Right lobe of liver (tissue), 6 donors: ENCODE measurements around the gene NDUFB11. TPM values are rescaled to one million over a fixed set of nuclear protein-coding genes. Genes with fewer than 3 reads are reported as not detected.

Source experiments
- ATAC-seq, 4 donors: fragments of 200-7000 bp; cut with Tn5 transposase; one replicate each; pipeline ENCODE4 v1.9.1; 2020; ENCODE audit warnings: mild to moderate bottlenecking in 4 of 4, moderate library complexity in 4 of 4
- DNase-seq, 3 donors: peaks; one replicate each; pipeline ENCODE4 v3.0.0-alpha.2; 2020
- H3K27ac ChIP-seq, 3 donors: fragments of 200-600 bp; one replicate each; pipeline ENCODE4 v1.8.0; 2022
- H3K27me3 ChIP-seq, 2 donors: fragments of 200-600 bp; one replicate each; pipeline ENCODE4 v1.8.0; 2022
- H3K36me3 ChIP-seq, 4 donors: fragments of 200-600 bp; sonication (generic) in 1 of 4; one replicate each; pipeline versions ENCODE4 v1.5.1 to v1.8.0; 2017 to 2022; ENCODE audit warnings: control low read depth in 1 of 4
- H3K4me1 ChIP-seq, 4 donors: fragments of 200-600 bp; sonication (generic) in 1 of 4; one replicate each; pipeline versions ENCODE4 v1.5.1 to v1.8.0; 2017 to 2022; ENCODE audit warnings: control low read depth in 1 of 4
- H3K4me3 ChIP-seq, 3 donors: fragments of 200-600 bp; one replicate each; pipeline ENCODE4 v1.8.0; 2022
- H3K9me3 ChIP-seq, 4 donors: fragments of 200-600 bp; sonication (generic) in 1 of 4; one replicate each; pipeline versions ENCODE4 v1.5.1 to v1.8.0; 2017 to 2022; ENCODE audit warnings: control low read depth in 1 of 4
- POLR2A ChIP-seq: fragments of 450-650 bp; IDR thresholded peaks from one replicate; pipeline ENCODE4 v1.6.1; 2017; ENCODE audit warnings: antibody characterized with exemption, mild to moderate bottlenecking
- WGBS: methylation state at CpG from one replicate; pipeline ENCODE4 v1.1.6; 2018; ENCODE audit warnings: low coverage, low lambda C conversion rate; ENCODE audit not compliant: insufficient coverage; ENCODE audit errors: missing lambda C conversion rate; 5-methylcytosine and 5-hydroxymethylcytosine counted together
- intact Hi-C, 2 donors: fragments of 100-400 bp; cut with DNase I; formaldehyde crosslinking; loops; one replicate each; pipeline versions ENCODE4 v1.11.2 to v1.14.1; 2022
- total RNA-seq, 6 experiments: library from RNA; depleted of rRNA in 2 of 6; stranded (reverse); fragments of >200 nt in 2 of 6; fragmentation: NEBNext Ultra II Directional in 3 of 6; extraction: Animal tissue kit (Norgen Biotek cat#: 25700) in 3 of 6; gene quantifications; one replicate each; pipeline versions ENCODE4 v1.1.0 to v1.2.4, GENCODE V29; 2016 to 2023
- TF ChIP-seq, protein P1 (sequence below), 4 donors: fragments of 200-600 bp in 3 of 4; fragments of 450-650 bp in 1 of 4; IDR thresholded peaks; one replicate each; pipeline versions ENCODE4 v1.5.1 to v1.8.0; 2016 to 2022; ENCODE audit warnings: antibody characterized with exemption in 4 of 4, mild to moderate bottlenecking in 2 of 4
- donor health status: DM: no; HTN: yes; CAD: no.
- donor health status: DM: no; HTN: no; CAD: no.
- donor health status: DM: no; HTN: no; CAD: no.
- donor health status: DM: no; HTN: yes; CAD: no.
- donor health status: DM: no; HTN: yes; CAD: no.

Gene NDUFB11
- total RNA-seq, 6 experiments from 2014 or later: 37.8 to 64.0 (median 50.7) TPM

DNA sequence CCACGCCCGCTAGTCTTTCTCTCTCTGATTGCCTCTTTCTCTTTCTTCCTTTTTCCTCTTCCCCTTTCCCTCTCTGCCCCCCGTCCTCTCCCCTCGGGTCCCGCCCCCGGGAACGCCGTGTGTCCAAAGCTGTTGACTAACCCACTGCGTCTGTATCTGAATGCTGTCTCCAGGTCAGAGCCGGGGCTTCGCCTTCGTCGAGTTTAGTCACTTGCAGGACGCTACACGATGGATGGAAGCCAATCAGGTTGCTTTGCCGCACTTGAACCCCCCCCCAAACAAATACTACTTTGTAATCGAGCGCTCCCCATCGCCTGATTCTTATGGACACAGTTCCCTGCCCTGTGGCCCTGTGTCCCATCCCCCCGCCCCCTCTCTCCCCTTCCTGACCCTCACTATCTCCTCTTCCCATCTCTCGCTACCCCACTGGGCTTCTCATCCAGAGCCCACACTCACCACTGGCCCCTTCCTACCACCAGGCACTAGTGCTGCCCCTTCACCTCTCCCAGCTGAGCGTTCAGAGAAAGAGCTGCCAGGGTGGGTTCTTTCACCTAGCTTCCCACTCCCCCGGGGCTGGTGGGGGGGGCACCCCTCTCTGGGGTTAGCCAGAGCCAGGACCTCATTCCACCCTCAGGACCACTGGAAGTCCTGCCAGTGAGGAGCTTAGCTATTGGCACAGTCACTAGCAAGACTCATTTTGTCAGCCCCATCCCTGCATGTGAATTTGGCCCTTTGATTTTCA lies 30.5 kb upstream of the NDUFB11 start:
- H3K27ac ChIP-seq: no peak overlapping the region
- 75% methylated on average over 17 of the region's 23 CpGs for WGBS
- intact Hi-C loops: no loop called here
- H3K4me3 ChIP-seq: no peak overlapping the region
- TF ChIP-seq POLR2A: no peak
- TF ChIP-seq, protein P1, sequence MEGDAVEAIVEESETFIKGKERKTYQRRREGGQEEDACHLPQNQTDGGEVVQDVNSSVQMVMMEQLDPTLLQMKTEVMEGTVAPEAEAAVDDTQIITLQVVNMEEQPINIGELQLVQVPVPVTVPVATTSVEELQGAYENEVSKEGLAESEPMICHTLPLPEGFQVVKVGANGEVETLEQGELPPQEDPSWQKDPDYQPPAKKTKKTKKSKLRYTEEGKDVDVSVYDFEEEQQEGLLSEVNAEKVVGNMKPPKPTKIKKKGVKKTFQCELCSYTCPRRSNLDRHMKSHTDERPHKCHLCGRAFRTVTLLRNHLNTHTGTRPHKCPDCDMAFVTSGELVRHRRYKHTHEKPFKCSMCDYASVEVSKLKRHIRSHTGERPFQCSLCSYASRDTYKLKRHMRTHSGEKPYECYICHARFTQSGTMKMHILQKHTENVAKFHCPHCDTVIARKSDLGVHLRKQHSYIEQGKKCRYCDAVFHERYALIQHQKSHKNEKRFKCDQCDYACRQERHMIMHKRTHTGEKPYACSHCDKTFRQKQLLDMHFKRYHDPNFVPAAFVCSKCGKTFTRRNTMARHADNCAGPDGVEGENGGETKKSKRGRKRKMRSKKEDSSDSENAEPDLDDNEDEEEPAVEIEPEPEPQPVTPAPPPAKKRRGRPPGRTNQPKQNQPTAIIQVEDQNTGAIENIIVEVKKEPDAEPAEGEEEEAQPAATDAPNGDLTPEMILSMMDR (IDR thresholded peaks at IDR 0.05): no peak
- peak in 1 of 3 donors; percentile 11 for DNase-seq
- no peaks in the 10 kb centered on the region for H3K9me3 ChIP-seq
- no peaks in the 10 kb centered on the region for H3K27me3 ChIP-seq
- no peaks in the 10 kb centered on the region for H3K4me1 ChIP-seq
- no peak for ATAC-seq
- H3K36me3 ChIP-seq: peaks cover 0 to 35% (median 3%) of the 10 kb centered on the region in 4 donors

DNA sequence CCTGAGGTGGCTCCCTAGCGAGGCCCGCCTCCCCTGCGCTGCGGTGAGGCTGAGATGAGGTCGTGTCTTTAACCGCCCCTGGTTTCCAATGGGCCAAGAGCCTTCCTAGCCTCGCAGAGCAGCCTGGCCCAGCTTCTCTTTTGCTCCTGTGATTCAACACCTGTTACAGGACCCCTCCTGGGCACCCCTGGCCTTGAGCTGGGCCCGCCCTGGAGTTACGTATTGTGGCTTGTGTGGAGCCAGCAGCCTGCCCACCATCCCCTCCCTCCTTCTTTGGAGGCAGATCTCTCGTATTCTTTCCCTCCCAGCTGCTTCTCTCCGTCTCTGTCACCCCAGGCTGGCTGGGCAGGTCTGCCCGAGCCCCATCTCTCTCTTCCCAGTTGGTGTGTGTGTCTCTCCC lies 29.9 kb upstream of the NDUFB11 start:
- ATAC-seq: no peak
- Histone ChIP-seq H3K9me3 (no peaks in the 10 kb centered on the region), H3K36me3 (peaks cover 0 to 34% (median 3%) of the 10 kb centered on the region in 4 donors), H3K4me3 (no peak overlapping the region), H3K27me3 (no peaks in the 10 kb centered on the region), H3K4me1 (no peaks in the 10 kb centered on the region), H3K27ac (no peak overlapping the region)
- TF ChIP-seq POLR2A: no peak
- TF ChIP-seq, protein P1 (IDR thresholded peaks at IDR 0.05): no peak
- no peak for DNase-seq
- WGBS: 68% methylated on average over 5 of the region's 12 CpGs
- intact Hi-C loops: no loop called here

DNA sequence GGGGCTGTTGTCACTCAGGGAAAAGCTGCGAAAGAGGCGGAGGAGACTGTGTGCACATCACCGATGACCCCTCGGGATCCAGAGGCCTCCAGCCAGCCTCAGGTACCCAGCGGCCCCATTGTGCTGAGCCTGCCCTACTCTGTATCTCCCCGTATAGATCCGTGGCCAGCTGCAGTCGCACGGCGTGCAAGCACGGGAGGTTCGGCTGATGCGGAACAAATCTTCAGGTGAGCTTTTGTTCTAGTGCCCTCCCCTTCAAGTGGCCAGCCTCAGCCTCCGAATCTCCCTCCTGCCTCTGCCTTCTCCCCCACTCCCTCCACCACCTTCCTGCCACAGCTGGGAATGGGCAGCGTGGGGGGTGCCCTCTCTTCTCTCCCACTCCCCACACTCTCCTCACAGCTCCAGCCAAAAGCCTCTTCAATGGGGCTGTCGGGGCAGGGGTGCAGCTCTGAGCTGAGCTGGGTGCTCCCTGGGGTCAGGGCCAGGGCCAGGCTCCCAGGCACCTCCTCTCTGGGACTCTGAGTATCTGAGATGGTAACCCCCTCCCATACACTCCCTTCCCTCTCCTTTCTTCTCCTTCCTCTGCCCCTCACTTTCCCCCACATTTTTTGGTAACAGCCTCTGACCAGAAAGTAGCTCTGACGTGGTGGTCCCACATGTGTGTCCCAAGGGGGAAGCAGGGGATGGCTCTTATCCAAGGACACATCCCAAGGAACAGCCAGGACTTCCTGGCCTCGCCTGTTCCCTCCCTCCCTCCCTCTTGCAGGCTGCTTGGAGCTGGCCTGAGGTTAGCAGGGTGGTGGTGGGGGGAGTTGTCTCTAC lies 28.7 kb upstream of the NDUFB11 start:
- Histone ChIP-seq H3K36me3 (peaks cover 0 to 26% (median 3%) of the 10 kb centered on the region in 4 donors), H3K4me1 (no peaks in the 10 kb centered on the region), H3K9me3 (no peaks in the 10 kb centered on the region), H3K27ac (no peak overlapping the region), H3K27me3 (no peaks in the 10 kb centered on the region), H3K4me3 (no peak overlapping the region)
- 76% methylated on average over 7 of the region's 18 CpGs for WGBS
- intact Hi-C loops: no loop called here
- TF ChIP-seq POLR2A: no peak
- TF ChIP-seq, protein P1 (IDR thresholded peaks at IDR 0.05): no peak
- ATAC-seq (no peak), DNase-seq (peak in 1 of 3 donors; percentile 25)

DNA sequence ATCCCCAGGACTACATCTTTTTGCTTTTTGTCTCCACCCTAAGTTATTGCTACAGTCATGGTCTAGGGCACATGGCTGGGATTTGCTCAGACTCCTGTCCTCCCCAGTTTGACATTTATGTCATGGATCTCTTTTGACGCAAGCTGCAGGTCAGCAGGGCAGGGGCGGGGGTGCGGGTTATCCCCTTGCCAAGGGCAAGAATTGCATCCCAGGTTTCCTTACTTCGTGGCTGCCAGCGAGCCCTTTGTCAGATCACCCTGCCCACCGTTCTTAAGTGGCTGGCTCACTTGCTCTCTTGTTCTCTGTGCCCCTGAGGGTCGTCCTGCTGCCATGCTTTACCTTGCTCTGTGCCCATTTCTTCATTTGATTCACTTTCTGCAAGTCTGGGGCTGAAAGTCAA lies 28.0 kb upstream of the NDUFB11 start:
- H3K27me3 ChIP-seq: no peaks in the 10 kb centered on the region
- H3K4me1 ChIP-seq: no peaks in the 10 kb centered on the region
- no peaks in the 10 kb centered on the region for H3K9me3 ChIP-seq
- no peak for TF ChIP-seq POLR2A
- TF ChIP-seq, protein P1 (IDR thresholded peaks at IDR 0.05): no peak
- H3K4me3 ChIP-seq: no peak overlapping the region
- ATAC-seq (no peak), DNase-seq (no peak)
- intact Hi-C loops: no loop called here
- WGBS: 48% methylated on average over 3 of the region's 7 CpGs
- no peak overlapping the region for H3K27ac ChIP-seq
- H3K36me3 ChIP-seq: peaks cover 0 to 20% (median 3%) of the 10 kb centered on the region in 4 donors
